Measurements from ENCODE around the gene RAPGEF4. TPM values are rescaled to one million over a fixed set of nuclear protein-coding genes. Genes with fewer than 3 reads are reported as not detected.

The RAPGEF4 gene
- total RNA-seq, 1 experiment from 2014 or later: 2.2 TPM

GRCh38 chr2:172925600-172925999, 190.0 kb downstream of the RAPGEF4 start:
- DNase-seq (ENCODE audit: low spot score) (no peak), ATAC-seq (no peak)
- ChIA-PET CTCF (no interaction called here), POLR2A (no interaction called here)
- Mint-ChIP-seq H3K27me3 (ENCODE audit: low read depth) (no peaks in the 10 kb centered on the region), H3K4me1 (peaks cover 10% of the 10 kb centered on the region), H3K9me3 (no peaks in the 10 kb centered on the region), H3K27ac (no peak overlapping the region), H3K36me3 (no peaks in the 10 kb centered on the region), H3K4me3 (no peak overlapping the region)
- no peak for TF ChIP-seq ZNF423 (CRISPR knock-in tag; IDR thresholded peaks at IDR 0.05)
- no peak for TF ChIP-seq TP53 (CRISPR knock-in tag; IDR thresholded peaks at IDR 0.05)
- TF ChIP-seq JAZF1 (CRISPR knock-in tag; IDR thresholded peaks at IDR 0.05): no peak
- TF ChIP-seq NR1H2 (CRISPR knock-in tag; IDR thresholded peaks at IDR 0.05): no peak
- no peak for TF ChIP-seq GTF2I (CRISPR knock-in tag; conservative IDR thresholded peaks at IDR 0.05)
- TF ChIP-seq ZNF416 (CRISPR knock-in tag; IDR thresholded peaks at IDR 0.05): no peak

GRCh38 chr2:172926785-172927640, 191.4 kb downstream of the RAPGEF4 start:
- H3K27me3 Mint-ChIP-seq (ENCODE audit: low read depth): no peaks in the 10 kb centered on the region
- H3K4me3 Mint-ChIP-seq: no peak overlapping the region
- DNase-seq (ENCODE audit: low spot score) (no peak), ATAC-seq (no peak)
- H3K36me3 Mint-ChIP-seq: no peaks in the 10 kb centered on the region
- ChIA-PET POLR2A (no interaction called here), CTCF (no interaction called here)
- H3K27ac Mint-ChIP-seq: no peak overlapping the region
- H3K4me1 Mint-ChIP-seq: peaks cover 21% of the 10 kb centered on the region
- TF ChIP-seq JAZF1 (CRISPR knock-in tag; IDR thresholded peaks at IDR 0.05): no peak
- TF ChIP-seq MYBL2 (CRISPR knock-in tag; IDR thresholded peaks at IDR 0.05): no peak
- H3K9me3 Mint-ChIP-seq: no peaks in the 10 kb centered on the region

DNA sequence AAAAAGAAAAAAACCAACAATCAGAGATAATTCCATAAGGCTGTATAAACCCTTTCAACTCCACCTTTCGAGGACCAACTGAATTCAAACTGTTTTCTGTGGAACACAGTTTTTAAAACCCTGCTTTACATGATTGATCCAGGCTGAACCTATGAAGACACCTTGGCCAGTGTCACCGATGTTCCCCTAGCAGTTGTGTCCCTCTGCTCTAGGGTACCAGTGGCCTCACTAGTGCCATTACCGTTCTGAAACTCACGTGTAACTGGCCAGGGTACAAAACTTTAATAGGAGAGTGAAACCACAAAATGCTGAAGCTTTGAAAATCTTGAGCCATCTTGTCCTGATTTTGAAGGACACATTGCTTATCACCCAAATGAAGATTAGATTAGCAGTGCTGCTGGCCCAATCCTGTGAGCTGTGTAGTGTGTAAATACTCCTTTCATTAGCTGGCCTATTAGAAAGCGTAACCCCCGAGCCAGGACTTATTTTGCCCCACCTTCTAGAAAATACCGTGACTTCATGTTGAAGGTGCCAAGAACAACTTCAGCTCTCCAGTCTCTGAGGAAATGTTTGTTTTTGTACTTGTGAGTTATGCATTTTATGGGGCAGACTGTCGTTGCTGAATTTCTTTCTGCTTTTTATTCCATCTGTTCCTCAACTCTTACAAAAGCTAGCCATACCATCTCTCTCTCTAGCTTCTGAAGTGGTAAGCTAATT, 192.2 kb downstream of the RAPGEF4 start:
- Mint-ChIP-seq H3K27ac (no peak overlapping the region), H3K4me3 (no peak overlapping the region), H3K4me1 (peaks cover 22% of the 10 kb centered on the region), H3K36me3 (no peaks in the 10 kb centered on the region), H3K27me3 (ENCODE audit: low read depth) (no peaks in the 10 kb centered on the region), H3K9me3 (no peaks in the 10 kb centered on the region)
- CTCF ChIA-PET: no interaction called here
- ATAC-seq: no peak
- POLR2A ChIA-PET: no interaction called here
- DNase-seq (ENCODE audit: low spot score): no peak
- TF ChIP-seq GTF2I (CRISPR knock-in tag; conservative IDR thresholded peaks at IDR 0.05) (no peak), ZNF219 (CRISPR knock-in tag; IDR thresholded peaks at IDR 0.05; ENCODE audit: borderline replicate concordance) (no peak), FOXP1 (CRISPR knock-in tag; IDR thresholded peaks at IDR 0.05; ENCODE audit: borderline replicate concordance) (no peak), CREB1 (CRISPR knock-in tag; IDR thresholded peaks at IDR 0.05) (no peak), CDX4 (CRISPR knock-in tag; IDR thresholded peaks at IDR 0.05; ENCODE audit: borderline replicate concordance) (no peak), NFATC4 (CRISPR knock-in tag; IDR thresholded peaks at IDR 0.05) (no peak), RORB (CRISPR knock-in tag; IDR thresholded peaks at IDR 0.05) (no peak), MYBL2 (CRISPR knock-in tag; IDR thresholded peaks at IDR 0.05) (no peak), AR (CRISPR knock-in tag; IDR thresholded peaks at IDR 0.05) (no peak), ZNF263 (CRISPR knock-in tag; IDR thresholded peaks at IDR 0.05; ENCODE audit: low read depth) (no peak)
- TF ChIP-seq, protein P1, sequence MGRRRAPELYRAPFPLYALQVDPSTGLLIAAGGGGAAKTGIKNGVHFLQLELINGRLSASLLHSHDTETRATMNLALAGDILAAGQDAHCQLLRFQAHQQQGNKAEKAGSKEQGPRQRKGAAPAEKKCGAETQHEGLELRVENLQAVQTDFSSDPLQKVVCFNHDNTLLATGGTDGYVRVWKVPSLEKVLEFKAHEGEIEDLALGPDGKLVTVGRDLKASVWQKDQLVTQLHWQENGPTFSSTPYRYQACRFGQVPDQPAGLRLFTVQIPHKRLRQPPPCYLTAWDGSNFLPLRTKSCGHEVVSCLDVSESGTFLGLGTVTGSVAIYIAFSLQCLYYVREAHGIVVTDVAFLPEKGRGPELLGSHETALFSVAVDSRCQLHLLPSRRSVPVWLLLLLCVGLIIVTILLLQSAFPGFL (CRISPR knock-in tag; IDR thresholded peaks at IDR 0.05; ENCODE audit: borderline replicate concordance): no peak
- TF ChIP-seq, protein P2, sequence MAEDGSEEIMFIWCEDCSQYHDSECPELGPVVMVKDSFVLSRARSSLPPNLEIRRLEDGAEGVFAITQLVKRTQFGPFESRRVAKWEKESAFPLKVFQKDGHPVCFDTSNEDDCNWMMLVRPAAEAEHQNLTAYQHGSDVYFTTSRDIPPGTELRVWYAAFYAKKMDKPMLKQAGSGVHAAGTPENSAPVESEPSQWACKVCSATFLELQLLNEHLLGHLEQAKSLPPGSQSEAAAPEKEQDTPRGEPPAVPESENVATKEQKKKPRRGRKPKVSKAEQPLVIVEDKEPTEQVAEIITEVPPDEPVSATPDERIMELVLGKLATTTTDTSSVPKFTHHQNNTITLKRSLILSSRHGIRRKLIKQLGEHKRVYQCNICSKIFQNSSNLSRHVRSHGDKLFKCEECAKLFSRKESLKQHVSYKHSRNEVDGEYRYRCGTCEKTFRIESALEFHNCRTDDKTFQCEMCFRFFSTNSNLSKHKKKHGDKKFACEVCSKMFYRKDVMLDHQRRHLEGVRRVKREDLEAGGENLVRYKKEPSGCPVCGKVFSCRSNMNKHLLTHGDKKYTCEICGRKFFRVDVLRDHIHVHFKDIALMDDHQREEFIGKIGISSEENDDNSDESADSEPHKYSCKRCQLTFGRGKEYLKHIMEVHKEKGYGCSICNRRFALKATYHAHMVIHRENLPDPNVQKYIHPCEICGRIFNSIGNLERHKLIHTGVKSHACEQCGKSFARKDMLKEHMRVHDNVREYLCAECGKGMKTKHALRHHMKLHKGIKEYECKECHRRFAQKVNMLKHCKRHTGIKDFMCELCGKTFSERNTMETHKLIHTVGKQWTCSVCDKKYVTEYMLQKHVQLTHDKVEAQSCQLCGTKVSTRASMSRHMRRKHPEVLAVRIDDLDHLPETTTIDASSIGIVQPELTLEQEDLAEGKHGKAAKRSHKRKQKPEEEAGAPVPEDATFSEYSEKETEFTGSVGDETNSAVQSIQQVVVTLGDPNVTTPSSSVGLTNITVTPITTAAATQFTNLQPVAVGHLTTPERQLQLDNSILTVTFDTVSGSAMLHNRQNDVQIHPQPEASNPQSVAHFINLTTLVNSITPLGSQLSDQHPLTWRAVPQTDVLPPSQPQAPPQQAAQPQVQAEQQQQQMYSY (CRISPR knock-in tag; IDR thresholded peaks at IDR 0.05): no peak
- TF ChIP-seq, protein P3, sequence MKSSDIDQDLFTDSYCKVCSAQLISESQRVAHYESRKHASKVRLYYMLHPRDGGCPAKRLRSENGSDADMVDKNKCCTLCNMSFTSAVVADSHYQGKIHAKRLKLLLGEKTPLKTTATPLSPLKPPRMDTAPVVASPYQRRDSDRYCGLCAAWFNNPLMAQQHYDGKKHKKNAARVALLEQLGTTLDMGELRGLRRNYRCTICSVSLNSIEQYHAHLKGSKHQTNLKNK (CRISPR knock-in tag; IDR thresholded peaks at IDR 0.05): no peak
- TF ChIP-seq, protein P4, sequence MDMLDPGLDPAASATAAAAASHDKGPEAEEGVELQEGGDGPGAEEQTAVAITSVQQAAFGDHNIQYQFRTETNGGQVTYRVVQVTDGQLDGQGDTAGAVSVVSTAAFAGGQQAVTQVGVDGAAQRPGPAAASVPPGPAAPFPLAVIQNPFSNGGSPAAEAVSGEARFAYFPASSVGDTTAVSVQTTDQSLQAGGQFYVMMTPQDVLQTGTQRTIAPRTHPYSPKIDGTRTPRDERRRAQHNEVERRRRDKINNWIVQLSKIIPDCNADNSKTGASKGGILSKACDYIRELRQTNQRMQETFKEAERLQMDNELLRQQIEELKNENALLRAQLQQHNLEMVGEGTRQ (CRISPR knock-in tag; IDR thresholded peaks at IDR 0.05): no peak
